Upper lobe of right lung (tissue), 1 donor: ENCODE results near the gene DDX39B. TPM values are rescaled to one million over a fixed set of nuclear protein-coding genes. Genes with fewer than 3 reads are reported as not detected.
"Not testable (repeated sequence)": the region's sequence is repeated elsewhere in the genome, so short reads cannot be mapped to it uniquely, and the experiment has no call there.

ENCODE experiments used
- ATAC-seq: fragments of 200-7000 bp; cut with Tn5 transposase; one replicate; pipeline ENCODE4 v1.9.1; 2020; ENCODE audit warnings: mild to moderate bottlenecking, moderate library complexity
- DNase-seq: peaks from one replicate; pipeline ENCODE4 v3.0.0-alpha.2; 2020
- H3K27ac ChIP-seq: fragments of 200-600 bp; one replicate; pipeline ENCODE4 v1.8.0; 2022
- H3K27me3 ChIP-seq: fragments of 200-600 bp; one replicate; pipeline ENCODE4 v1.8.0; 2022; ENCODE audit warnings: mild to moderate bottlenecking
- H3K36me3 ChIP-seq: fragments of 200-600 bp; one replicate; pipeline ENCODE4 v1.8.0; 2022
- H3K4me1 ChIP-seq: fragments of 200-600 bp; one replicate; pipeline ENCODE4 v1.8.0; 2022
- H3K4me3 ChIP-seq: fragments of 200-600 bp; one replicate; pipeline ENCODE4 v1.8.0; 2022; ENCODE audit warnings: mild to moderate bottlenecking
- H3K9me3 ChIP-seq: fragments of 200-600 bp; one replicate; pipeline ENCODE4 v1.8.0; 2022
- intact Hi-C: fragments of 100-400 bp; cut with DNase I; formaldehyde crosslinking; loops from one replicate; pipeline ENCODE4 v1.11.0; 2022
- total RNA-seq: library from RNA; stranded (reverse); fragmentation: NEBNext Ultra II Directional; extraction: Animal tissue kit (Norgen Biotek cat#: 25700); gene quantifications from one replicate; pipeline ENCODE4 v1.2.1, GENCODE V29; 2021
- TF ChIP-seq, protein P1 (sequence below): fragments of 200-600 bp; IDR thresholded peaks from one replicate; pipeline ENCODE4 v1.8.0; 2022; ENCODE audit warnings: antibody characterized with exemption
- donor health status: DM: no; HTN: yes; CAD: no; lungs with severe emphysema.

The DDX39B gene
- total RNA-seq, 1 donor from 2014 or later: 241 TPM

DNA sequence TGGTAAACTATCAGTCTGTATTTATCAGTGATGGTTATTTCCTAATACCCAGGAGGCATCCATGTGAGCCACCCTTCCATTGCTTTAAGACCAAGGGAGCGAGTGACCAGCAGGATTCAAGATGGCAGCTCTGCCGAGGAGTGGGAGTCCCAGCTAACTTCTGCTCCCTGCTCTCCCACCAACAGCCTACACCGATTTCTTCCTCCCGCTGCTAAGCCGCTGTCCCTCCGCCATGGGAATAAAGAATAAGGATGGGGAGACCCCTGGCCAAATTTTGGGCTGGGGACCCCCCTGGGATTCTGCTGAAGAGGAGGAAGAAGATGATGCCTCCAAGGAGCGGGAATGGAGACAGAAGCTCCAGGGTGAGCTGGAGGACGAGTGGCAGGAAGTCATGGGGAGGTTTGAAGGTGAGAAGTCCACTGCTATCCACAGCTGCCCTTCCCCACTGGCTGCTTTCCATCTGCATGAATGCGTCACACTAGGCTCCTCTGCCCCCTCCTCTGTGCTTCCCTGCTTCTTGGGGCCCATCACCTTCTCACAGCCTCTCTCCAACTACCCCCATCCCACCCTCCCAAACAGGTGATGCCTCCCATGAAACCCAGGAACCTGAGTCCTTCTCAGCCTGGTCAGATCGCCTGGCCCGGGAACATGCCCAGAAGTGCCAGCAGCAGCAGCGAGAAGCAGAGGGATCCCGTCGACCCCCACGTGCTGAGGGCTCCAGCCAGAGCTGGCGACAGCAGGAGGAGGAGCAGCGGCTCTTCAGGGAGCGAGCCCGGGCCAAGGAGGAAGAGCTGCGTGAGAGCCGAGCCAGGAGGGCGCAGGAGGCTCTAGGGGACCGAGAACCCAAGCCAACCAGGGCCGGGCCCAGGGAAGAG, 15.9 kb upstream of the DDX39B start:
- no peak overlapping the region for H3K4me3 ChIP-seq
- intact Hi-C loops: no loop called here
- TF ChIP-seq, protein P1, sequence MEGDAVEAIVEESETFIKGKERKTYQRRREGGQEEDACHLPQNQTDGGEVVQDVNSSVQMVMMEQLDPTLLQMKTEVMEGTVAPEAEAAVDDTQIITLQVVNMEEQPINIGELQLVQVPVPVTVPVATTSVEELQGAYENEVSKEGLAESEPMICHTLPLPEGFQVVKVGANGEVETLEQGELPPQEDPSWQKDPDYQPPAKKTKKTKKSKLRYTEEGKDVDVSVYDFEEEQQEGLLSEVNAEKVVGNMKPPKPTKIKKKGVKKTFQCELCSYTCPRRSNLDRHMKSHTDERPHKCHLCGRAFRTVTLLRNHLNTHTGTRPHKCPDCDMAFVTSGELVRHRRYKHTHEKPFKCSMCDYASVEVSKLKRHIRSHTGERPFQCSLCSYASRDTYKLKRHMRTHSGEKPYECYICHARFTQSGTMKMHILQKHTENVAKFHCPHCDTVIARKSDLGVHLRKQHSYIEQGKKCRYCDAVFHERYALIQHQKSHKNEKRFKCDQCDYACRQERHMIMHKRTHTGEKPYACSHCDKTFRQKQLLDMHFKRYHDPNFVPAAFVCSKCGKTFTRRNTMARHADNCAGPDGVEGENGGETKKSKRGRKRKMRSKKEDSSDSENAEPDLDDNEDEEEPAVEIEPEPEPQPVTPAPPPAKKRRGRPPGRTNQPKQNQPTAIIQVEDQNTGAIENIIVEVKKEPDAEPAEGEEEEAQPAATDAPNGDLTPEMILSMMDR: no peak
- DNase-seq: no peak
- H3K36me3 ChIP-seq: peaks cover 42% of the 10 kb centered on the region
- no peaks in the 10 kb centered on the region for H3K27me3 ChIP-seq
- no peaks in the 10 kb centered on the region for H3K9me3 ChIP-seq
- peaks cover 51% of the 10 kb centered on the region for H3K4me1 ChIP-seq
- H3K27ac ChIP-seq: peak overlapping the region; percentile 73
- no peak for ATAC-seq

GRCh38 chr6:31556307-31556706, 14.5 kb upstream of the DDX39B start:
- Histone ChIP-seq H3K27ac (no peak overlapping the region), H3K4me1 (peaks cover 44% of the 10 kb centered on the region), H3K9me3 (no peaks in the 10 kb centered on the region), H3K4me3 (no peak overlapping the region), H3K27me3 (no peaks in the 10 kb centered on the region), H3K36me3 (peaks cover 42% of the 10 kb centered on the region)
- DNase-seq (no peak), ATAC-seq (no peak)
- TF ChIP-seq, protein P1: no peak
- intact Hi-C loops: no loop called here

DNA sequence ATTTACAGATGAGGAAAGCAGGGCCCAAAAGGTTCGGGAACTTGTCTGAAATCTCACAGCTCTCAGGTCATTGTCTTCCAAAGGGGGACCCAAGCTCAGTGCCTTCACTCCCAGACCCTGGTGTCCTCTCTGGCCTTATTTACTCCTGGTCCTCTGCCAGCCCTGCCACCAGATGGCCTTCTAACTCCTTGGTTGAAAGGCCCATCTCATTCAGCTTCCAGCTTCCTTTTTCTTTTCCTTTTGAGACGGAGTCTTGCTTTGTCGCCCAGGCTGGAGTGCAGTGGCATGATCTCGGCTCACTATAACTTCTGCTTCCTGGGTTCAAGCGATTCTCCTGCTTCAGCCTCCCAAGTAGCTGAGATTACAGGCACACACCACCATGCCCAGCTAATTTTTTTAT, 9.6 kb upstream of the DDX39B start:
- TF ChIP-seq, protein P1: peak; percentile 58
- Histone ChIP-seq H3K4me1 (peaks cover 16% of the 10 kb centered on the region), H3K36me3 (peaks cover 41% of the 10 kb centered on the region)
- H3K27ac ChIP-seq, H3K4me3 ChIP-seq, H3K9me3 ChIP-seq, H3K27me3 ChIP-seq, intact Hi-C loops: not testable (repeated sequence)
- ATAC-seq (peak; percentile 55), DNase-seq (peak; percentile 68)

GRCh38 chr6:31548544-31548873, 6.7 kb upstream of the DDX39B start:
- ATAC-seq: no peak
- TF ChIP-seq, protein P1: no peak
- peak overlapping the region; percentile 60 for H3K4me3 ChIP-seq
- H3K36me3 ChIP-seq: peaks cover 31% of the 10 kb centered on the region
- H3K27me3 ChIP-seq: no peaks in the 10 kb centered on the region
- H3K4me1 ChIP-seq: peaks cover 11% of the 10 kb centered on the region
- intact Hi-C loops: loop anchor here (5.0 kb wide), 1 partner anchor 49 kb away; no protein-coding TSS in a partner anchor
- no peaks in the 10 kb centered on the region for H3K9me3 ChIP-seq
- H3K27ac ChIP-seq: peak overlapping the region; percentile 89
- DNase-seq: no peak

DNA sequence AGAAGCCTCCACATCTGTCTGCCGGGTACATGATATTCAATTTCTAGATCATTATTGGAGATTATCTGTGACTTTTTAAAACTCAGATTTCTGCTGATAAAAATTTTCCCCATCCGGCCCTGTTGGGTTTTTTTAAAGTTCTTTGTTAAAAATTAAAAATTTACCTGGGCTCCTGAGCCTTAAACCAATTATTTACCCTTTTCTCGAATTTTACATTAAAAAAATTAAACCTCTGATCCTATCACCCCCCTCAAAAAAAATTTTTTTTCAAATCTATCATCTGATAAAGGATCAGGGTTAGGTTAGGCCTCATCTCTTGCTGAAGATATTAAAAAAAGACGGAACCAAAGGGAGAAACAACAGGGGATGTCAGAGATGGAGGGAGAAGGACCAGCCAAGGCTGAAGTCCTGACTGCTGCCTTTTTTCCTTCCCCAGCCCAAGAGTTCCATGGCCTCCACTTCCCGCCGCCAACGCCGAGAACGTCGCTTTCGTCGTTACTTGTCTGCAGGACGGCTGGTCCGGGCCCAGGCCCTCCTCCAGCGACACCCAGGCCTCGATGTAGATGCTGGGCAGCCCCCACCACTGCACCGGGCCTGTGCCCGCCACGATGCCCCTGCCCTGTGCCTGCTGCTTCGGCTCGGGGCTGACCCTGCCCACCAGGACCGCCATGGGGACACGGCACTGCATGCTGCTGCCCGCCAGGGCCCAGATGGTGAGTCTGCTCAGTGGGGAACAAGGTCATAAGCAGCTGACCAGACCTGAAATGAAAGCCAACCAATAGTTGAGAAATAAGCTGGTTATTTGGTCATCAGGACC, 6.1 kb upstream of the DDX39B start:
- TF ChIP-seq, protein P1: no peak
- Histone ChIP-seq H3K4me3 (peak overlapping the region; percentile 60), H3K27ac (peak overlapping the region; percentile 89), H3K27me3 (no peaks in the 10 kb centered on the region), H3K4me1 (peaks cover 14% of the 10 kb centered on the region), H3K36me3 (peaks cover 25% of the 10 kb centered on the region), H3K9me3 (no peaks in the 10 kb centered on the region)
- DNase-seq (peak; percentile 72), ATAC-seq (peak; percentile 2)
- intact Hi-C loops: loop anchor here (5.0 kb wide), 1 partner anchor 49 kb away; no protein-coding TSS in a partner anchor
